Panc1 (cell line): Measurements from ENCODE around the gene NANOS2. TPM values are rescaled to one million over a fixed set of nuclear protein-coding genes. Genes with fewer than 3 reads are reported as not detected.

Source experiments
- ATAC-seq: fragments of 200-7000 bp; cut with Tn5 transposase; 2 replicates; pipeline ENCODE4 v1.9.1; 2020; ENCODE audit warnings: mild to moderate bottlenecking, moderate library complexity
- BruUV-seq: library from RNA; stranded (reverse); fragments of 400-500 nt; replicated peaks from 2 replicates; lab custom pipeline; 2021; lab: Mats Ljungman, UMichigan
- CTCF ChIA-PET: fragments of 300-600 bp; sonication (Branson Sonifier 250); formaldehyde crosslinking; loops from one replicate; lab custom pipeline; 2022; ENCODE audit warnings: antibody characterized with exemption; lab: Charles Lee
- POLR2A ChIA-PET: fragments of 300-600 bp; sonication (Branson Sonifier 250); formaldehyde crosslinking; loops from one replicate; lab custom pipeline; 2022; ENCODE audit warnings: antibody characterized with exemption; lab: Charles Lee
- DNase-seq: peaks from one replicate; pipeline ENCODE4 v3.0.0-alpha.2; 2010; ENCODE audit warnings: low read depth, low spot score
- H3K27ac ChIP-seq: 2 replicates; pipeline ENCODE4 v1.5.1; 2011; ENCODE audit warnings: mild to moderate bottlenecking, low read length, inconsistent platforms
- H3K27me3 ChIP-seq: fragments of 200-500 bp; sonication (Bioruptor generic); 2 replicates; pipeline ENCODE4 v1.6.0; 2014; ENCODE audit warnings: low read length, inconsistent platforms; ENCODE audit not compliant: control insufficient read depth, insufficient read depth
- H3K36me3 ChIP-seq: fragments of 200-500 bp; sonication (Bioruptor generic); 2 replicates; pipeline ENCODE4 v1.5.1; 2014; ENCODE audit warnings: inconsistent platforms, mild to moderate bottlenecking, low read length, moderate library complexity; ENCODE audit not compliant: control insufficient read depth, insufficient read depth
- H3K4me1 ChIP-seq: 2 replicates; pipeline ENCODE4 v1.5.1; 2011; ENCODE audit warnings: inconsistent platforms, mild to moderate bottlenecking, low read length, moderate library complexity; ENCODE audit not compliant: control insufficient read depth, insufficient read depth
- H3K4me3 ChIP-seq, 2 experiments: 2 replicates each; pipeline ENCODE4 v1.5.1; 2011 to 2012; ENCODE audit warnings: low read depth in 2 of 2, low read length in 2 of 2, mild to moderate bottlenecking in 2 of 2, inconsistent platforms in 1 of 2, moderate library complexity in 1 of 2
- H3K9me3 ChIP-seq: fragments of 200-500 bp; sonication (Bioruptor generic); 2 replicates; pipeline ENCODE4 v1.5.1; 2014; ENCODE audit warnings: low read depth, mild to moderate bottlenecking, inconsistent platforms, low read length, moderate library complexity; ENCODE audit not compliant: control insufficient read depth, insufficient read depth
- POLR2AphosphoS5 ChIP-seq: IDR thresholded peaks from 2 replicates; pipeline ENCODE4 v1.6.1; 2012; ENCODE audit warnings: mild to moderate bottlenecking, low read depth, low read length, moderate library complexity
- SIN3A ChIP-seq: IDR thresholded peaks from 2 replicates; pipeline ENCODE4 v1.6.1; 2012; ENCODE audit warnings: low read depth, mild to moderate bottlenecking, low read length, moderate library complexity, borderline replicate concordance; ENCODE audit not compliant: insufficient read depth
- TCF7L2 ChIP-seq: IDR thresholded peaks from 2 replicates; pipeline ENCODE4 v1.6.1; 2011; ENCODE audit warnings: mild to moderate bottlenecking, low read depth, low read length, inconsistent platforms
- in situ Hi-C: cut with HindIII; loops from 2 replicates; pipeline ENCODE4 v1.10.0; 2016; ENCODE audit warnings: low sequenced_read_pairs, low pct_unique_long_range_greater_than_20kb
- intact Hi-C: fragments of 100-400 bp; cut with micrococcal nuclease; formaldehyde crosslinking; loops from one replicate; pipeline ENCODE4 v1.10.0; 2022; ENCODE audit not compliant: unreplicated experiment
- total RNA-seq: library from RNA; stranded (reverse); gene quantifications from one replicate; pipeline ENCODE4 v1.2.1, GENCODE V29; 2021; ENCODE audit not compliant: unreplicated experiment
- TF ChIP-seq, protein P1 (sequence below), 2 experiments: IDR thresholded peaks; 2 replicates each; pipeline ENCODE4 v1.6.1; 2011 to 2012; ENCODE audit warnings: low read depth in 2 of 2, control low read depth in 1 of 2, low read length in 1 of 2, mild to moderate bottlenecking in 1 of 2, moderate library complexity in 1 of 2; ENCODE audit not compliant: insufficient read depth in 1 of 2
- TF ChIP-seq, protein P2 (sequence below): fragments of 450-650 bp; IDR thresholded peaks from 2 replicates; pipeline ENCODE4 v1.5.1; 2017; ENCODE audit warnings: mild to moderate bottlenecking

NANOS2 gene
- total RNA-seq, 1 experiment from 2014 or later = not detected

- 0 out of 2 replicates have a peak, but pooled peaks cover 3% of the 10 kb centered on the region for H3K4me1 ChIP-seq
- TF ChIP-seq SIN3A = peak; percentile 79; the same call in 1 of the 2 replicates
- TF ChIP-seq, protein P1, sequence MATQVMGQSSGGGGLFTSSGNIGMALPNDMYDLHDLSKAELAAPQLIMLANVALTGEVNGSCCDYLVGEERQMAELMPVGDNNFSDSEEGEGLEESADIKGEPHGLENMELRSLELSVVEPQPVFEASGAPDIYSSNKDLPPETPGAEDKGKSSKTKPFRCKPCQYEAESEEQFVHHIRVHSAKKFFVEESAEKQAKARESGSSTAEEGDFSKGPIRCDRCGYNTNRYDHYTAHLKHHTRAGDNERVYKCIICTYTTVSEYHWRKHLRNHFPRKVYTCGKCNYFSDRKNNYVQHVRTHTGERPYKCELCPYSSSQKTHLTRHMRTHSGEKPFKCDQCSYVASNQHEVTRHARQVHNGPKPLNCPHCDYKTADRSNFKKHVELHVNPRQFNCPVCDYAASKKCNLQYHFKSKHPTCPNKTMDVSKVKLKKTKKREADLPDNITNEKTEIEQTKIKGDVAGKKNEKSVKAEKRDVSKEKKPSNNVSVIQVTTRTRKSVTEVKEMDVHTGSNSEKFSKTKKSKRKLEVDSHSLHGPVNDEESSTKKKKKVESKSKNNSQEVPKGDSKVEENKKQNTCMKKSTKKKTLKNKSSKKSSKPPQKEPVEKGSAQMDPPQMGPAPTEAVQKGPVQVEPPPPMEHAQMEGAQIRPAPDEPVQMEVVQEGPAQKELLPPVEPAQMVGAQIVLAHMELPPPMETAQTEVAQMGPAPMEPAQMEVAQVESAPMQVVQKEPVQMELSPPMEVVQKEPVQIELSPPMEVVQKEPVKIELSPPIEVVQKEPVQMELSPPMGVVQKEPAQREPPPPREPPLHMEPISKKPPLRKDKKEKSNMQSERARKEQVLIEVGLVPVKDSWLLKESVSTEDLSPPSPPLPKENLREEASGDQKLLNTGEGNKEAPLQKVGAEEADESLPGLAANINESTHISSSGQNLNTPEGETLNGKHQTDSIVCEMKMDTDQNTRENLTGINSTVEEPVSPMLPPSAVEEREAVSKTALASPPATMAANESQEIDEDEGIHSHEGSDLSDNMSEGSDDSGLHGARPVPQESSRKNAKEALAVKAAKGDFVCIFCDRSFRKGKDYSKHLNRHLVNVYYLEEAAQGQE (IDR thresholded peaks at IDR 0.05; ENCODE audit: insufficient read depth in 1 of 2, low read depth in 2 of 2, low read length in 1 of 2) = no peak
- TF ChIP-seq TCF7L2 = no peak
- no peaks in the 10 kb centered on the region for H3K9me3 ChIP-seq
- BruUV-seq = no TSS peak
- peak; percentile 55 for DNase-seq
- CTCF ChIA-PET = interaction anchor here (0.6 kb wide), 1 partner anchor 122 kb away, joined by 3 read pairs; no protein-coding TSS in a partner anchor
- in situ Hi-C loops = no loop called here
- intact Hi-C loops = no loop called here
- peak; percentile 98 for ATAC-seq
- peak overlapping the region; percentile 82 for H3K27ac ChIP-seq
- peak overlapping the region; percentile 7 to 36; a peak in 2 of 4 replicates for H3K4me3 ChIP-seq
- no peaks in the 10 kb centered on the region for H3K36me3 ChIP-seq
- POLR2A ChIA-PET = no interaction called here
- no peaks in the 10 kb centered on the region for H3K27me3 ChIP-seq
Observed at GRCh38 chr19:45927565-45928261, 13.1 kb upstream of the NANOS2 start.

GRCh38 chr19:45924891-45925447, 10.4 kb upstream of the NANOS2 start:
- TF ChIP-seq POLR2AphosphoS5 (no peak), SIN3A (no peak), TCF7L2 (no peak)
- TF ChIP-seq, protein P1 (IDR thresholded peaks at IDR 0.05; ENCODE audit: insufficient read depth in 1 of 2, low read depth in 2 of 2, low read length in 1 of 2) = no peak
- TF ChIP-seq, protein P2, sequence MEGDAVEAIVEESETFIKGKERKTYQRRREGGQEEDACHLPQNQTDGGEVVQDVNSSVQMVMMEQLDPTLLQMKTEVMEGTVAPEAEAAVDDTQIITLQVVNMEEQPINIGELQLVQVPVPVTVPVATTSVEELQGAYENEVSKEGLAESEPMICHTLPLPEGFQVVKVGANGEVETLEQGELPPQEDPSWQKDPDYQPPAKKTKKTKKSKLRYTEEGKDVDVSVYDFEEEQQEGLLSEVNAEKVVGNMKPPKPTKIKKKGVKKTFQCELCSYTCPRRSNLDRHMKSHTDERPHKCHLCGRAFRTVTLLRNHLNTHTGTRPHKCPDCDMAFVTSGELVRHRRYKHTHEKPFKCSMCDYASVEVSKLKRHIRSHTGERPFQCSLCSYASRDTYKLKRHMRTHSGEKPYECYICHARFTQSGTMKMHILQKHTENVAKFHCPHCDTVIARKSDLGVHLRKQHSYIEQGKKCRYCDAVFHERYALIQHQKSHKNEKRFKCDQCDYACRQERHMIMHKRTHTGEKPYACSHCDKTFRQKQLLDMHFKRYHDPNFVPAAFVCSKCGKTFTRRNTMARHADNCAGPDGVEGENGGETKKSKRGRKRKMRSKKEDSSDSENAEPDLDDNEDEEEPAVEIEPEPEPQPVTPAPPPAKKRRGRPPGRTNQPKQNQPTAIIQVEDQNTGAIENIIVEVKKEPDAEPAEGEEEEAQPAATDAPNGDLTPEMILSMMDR = no peak
- no peaks in the 10 kb centered on the region for H3K9me3 ChIP-seq
- no peak for DNase-seq
- H3K36me3 ChIP-seq = no peaks in the 10 kb centered on the region
- CTCF ChIA-PET = interaction anchor here (0.7 kb wide), 1 partner anchor 76 kb away, joined by 10 read pairs; no protein-coding TSS in a partner anchor
- ATAC-seq = no peak
- no peak overlapping the region for H3K4me3 ChIP-seq
- BruUV-seq = no TSS peak
- in situ Hi-C loops = no loop called here
- 0 out of 2 replicates have a peak, but pooled peaks cover 3% of the 10 kb centered on the region for H3K4me1 ChIP-seq
- H3K27ac ChIP-seq = no peak overlapping the region
- POLR2A ChIA-PET = interaction anchor here (0.5 kb wide), 1 partner anchor 9 kb away, joined by 3 read pairs; no protein-coding TSS in a partner anchor
- no peaks in the 10 kb centered on the region for H3K27me3 ChIP-seq
- intact Hi-C loops = no loop called here
